ENCODE measurements around the gene SPATA45. TPM values are rescaled to one million over a fixed set of nuclear protein-coding genes. Genes with fewer than 3 reads are reported as not detected.

SPATA45 gene
- total and polyA plus RNA-seq, 2 of the 13 experiments (the other 11 are each of a cell fraction or from before 2014, with no cell fraction given), result 0.17 to 0.64 TPM

DNA sequence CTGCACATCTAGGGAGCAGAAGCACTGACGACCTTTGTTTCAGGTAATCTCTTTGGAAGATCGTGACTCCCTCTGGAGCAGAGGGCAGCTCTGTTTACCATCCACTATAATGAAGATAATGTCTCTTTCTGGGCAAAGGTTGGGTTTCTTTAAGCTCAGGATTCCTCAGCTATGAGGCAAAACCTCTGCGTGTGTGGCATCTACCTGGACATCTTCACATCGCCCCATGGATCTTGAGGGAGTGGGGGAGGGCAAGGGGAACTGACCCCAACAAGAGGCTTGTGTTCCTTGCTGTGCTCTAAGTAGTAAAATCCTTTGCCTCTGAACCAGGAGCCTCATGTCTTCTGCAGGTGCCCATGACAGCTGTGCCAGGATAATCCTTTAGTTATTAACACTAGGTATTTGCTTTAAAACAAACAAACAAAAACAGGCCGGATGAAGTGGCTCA, 19.6 kb downstream of the SPATA45 start (continued):
- TF ChIP-seq, protein P1, sequence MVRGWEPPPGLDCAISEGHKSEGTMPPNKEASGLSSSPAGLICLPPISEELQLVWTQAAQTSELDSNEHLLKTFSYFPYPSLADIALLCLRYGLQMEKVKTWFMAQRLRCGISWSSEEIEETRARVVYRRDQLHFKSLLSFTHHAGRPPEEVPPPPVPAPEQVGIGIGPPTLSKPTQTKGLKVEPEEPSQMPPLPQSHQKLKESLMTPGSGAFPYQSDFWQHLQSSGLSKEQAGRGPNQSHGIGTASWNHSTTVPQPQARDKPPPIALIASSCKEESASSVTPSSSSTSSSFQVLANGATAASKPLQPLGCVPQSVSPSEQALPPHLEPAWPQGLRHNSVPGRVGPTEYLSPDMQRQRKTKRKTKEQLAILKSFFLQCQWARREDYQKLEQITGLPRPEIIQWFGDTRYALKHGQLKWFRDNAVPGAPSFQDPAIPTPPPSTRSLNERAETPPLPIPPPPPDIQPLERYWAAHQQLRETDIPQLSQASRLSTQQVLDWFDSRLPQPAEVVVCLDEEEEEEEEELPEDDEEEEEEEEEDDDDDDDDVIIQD (CRISPR knock-in tag; IDR thresholded peaks at IDR 0.05; ENCODE audit: low read depth), result peak; percentile 82; the same call in 1 of the 2 replicates
- TF ChIP-seq, protein P2, sequence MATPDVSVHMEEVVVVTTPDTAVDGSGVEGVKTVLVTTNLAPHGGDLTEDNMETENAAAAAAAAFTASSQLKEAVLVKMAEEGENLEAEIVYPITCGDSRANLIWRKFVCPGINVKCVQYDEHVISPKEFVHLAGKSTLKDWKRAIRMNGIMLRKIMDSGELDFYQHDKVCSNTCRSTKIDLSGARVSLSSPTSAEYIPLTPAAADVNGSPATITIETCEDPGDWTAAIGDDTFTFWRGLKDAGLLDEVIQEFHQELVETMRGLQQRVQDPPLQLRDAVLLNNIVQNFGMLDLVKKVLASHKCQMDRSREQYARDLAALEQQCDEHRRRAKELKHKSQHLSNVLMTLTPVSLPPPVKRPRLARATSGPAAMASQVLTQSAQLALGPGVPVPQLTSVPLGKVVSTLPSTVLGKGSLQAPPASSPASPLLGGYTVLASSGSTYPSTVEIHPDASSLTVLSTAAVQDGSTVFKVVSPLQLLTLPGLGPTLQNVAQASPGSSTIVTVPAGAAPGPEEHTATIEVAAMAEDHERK (CRISPR knock-in tag; IDR thresholded peaks at IDR 0.05; ENCODE audit: low read depth), result no peak
- TF ChIP-seq ZNF615 (CRISPR knock-in tag; IDR thresholded peaks at IDR 0.05; ENCODE audit: borderline replicate concordance) (no peak), ZNF337 (CRISPR knock-in tag; IDR thresholded peaks at IDR 0.05; ENCODE audit: borderline replicate concordance, low read depth) (no peak), ZNF160 (CRISPR knock-in tag; IDR thresholded peaks at IDR 0.05) (peak; percentile 58; the same call in 1 of the 2 replicates), TOE1 (CRISPR knock-in tag; IDR thresholded peaks at IDR 0.05) (no peak), ZNF260 (CRISPR knock-in tag; IDR thresholded peaks at IDR 0.05; ENCODE audit: borderline replicate concordance, low read depth) (no peak), MZF1 (CRISPR knock-in tag; IDR thresholded peaks at IDR 0.05; ENCODE audit: borderline replicate concordance) (no peak), NR2C2 (CRISPR knock-in tag; IDR thresholded peaks at IDR 0.05; ENCODE audit: borderline replicate concordance) (peak; percentile 41), POLR2A (IDR thresholded peaks at IDR 0.05; ENCODE audit: insufficient read depth in 1 of 2, low read depth in 2 of 2, low read length in 2 of 2) (0 out of 4 replicates have a peak, but pooled peaks of 1 of the 2 experiments have one; percentile 7), AHR (CRISPR knock-in tag; IDR thresholded peaks at IDR 0.05) (no peak), POGZ (CRISPR knock-in tag; IDR thresholded peaks at IDR 0.05) (0 out of 2 replicates have a peak, but pooled peaks have one; percentile 37), ZFP36L2 (CRISPR knock-in tag; IDR thresholded peaks at IDR 0.05) (no peak), ZNF883 (CRISPR knock-in tag; IDR thresholded peaks at IDR 0.05; ENCODE audit: not compliant biosample characterization) (no peak), SOX5 (CRISPR knock-in tag; IDR thresholded peaks at IDR 0.05; ENCODE audit: borderline replicate concordance) (peak; percentile 78; the same call in 1 of the 2 replicates)
- TF ChIP-seq, protein P3, sequence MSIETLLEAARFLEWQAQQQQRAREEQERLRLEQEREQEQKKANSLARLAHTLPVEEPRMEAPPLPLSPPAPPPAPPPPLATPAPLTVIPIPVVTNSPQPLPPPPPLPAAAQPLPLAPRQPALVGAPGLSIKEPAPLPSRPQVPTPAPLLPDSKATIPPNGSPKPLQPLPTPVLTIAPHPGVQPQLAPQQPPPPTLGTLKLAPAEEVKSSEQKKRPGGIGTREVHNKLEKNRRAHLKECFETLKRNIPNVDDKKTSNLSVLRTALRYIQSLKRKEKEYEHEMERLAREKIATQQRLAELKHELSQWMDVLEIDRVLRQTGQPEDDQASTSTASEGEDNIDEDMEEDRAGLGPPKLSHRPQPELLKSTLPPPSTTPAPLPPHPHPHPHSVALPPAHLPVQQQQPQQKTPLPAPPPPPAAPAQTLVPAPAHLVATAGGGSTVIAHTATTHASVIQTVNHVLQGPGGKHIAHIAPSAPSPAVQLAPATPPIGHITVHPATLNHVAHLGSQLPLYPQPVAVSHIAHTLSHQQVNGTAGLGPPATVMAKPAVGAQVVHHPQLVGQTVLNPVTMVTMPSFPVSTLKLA (IDR thresholded peaks at IDR 0.05), result no peak
- TF ChIP-seq, protein P4, sequence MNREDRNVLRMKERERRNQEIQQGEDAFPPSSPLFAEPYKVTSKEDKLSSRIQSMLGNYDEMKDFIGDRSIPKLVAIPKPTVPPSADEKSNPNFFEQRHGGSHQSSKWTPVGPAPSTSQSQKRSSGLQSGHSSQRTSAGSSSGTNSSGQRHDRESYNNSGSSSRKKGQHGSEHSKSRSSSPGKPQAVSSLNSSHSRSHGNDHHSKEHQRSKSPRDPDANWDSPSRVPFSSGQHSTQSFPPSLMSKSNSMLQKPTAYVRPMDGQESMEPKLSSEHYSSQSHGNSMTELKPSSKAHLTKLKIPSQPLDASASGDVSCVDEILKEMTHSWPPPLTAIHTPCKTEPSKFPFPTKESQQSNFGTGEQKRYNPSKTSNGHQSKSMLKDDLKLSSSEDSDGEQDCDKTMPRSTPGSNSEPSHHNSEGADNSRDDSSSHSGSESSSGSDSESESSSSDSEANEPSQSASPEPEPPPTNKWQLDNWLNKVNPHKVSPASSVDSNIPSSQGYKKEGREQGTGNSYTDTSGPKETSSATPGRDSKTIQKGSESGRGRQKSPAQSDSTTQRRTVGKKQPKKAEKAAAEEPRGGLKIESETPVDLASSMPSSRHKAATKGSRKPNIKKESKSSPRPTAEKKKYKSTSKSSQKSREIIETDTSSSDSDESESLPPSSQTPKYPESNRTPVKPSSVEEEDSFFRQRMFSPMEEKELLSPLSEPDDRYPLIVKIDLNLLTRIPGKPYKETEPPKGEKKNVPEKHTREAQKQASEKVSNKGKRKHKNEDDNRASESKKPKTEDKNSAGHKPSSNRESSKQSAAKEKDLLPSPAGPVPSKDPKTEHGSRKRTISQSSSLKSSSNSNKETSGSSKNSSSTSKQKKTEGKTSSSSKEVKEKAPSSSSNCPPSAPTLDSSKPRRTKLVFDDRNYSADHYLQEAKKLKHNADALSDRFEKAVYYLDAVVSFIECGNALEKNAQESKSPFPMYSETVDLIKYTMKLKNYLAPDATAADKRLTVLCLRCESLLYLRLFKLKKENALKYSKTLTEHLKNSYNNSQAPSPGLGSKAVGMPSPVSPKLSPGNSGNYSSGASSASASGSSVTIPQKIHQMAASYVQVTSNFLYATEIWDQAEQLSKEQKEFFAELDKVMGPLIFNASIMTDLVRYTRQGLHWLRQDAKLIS (CRISPR knock-in tag; IDR thresholded peaks at IDR 0.05), result no peak
- TF ChIP-seq, protein P5, sequence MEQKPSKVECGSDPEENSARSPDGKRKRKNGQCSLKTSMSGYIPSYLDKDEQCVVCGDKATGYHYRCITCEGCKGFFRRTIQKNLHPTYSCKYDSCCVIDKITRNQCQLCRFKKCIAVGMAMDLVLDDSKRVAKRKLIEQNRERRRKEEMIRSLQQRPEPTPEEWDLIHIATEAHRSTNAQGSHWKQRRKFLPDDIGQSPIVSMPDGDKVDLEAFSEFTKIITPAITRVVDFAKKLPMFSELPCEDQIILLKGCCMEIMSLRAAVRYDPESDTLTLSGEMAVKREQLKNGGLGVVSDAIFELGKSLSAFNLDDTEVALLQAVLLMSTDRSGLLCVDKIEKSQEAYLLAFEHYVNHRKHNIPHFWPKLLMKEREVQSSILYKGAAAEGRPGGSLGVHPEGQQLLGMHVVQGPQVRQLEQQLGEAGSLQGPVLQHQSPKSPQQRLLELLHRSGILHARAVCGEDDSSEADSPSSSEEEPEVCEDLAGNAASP (CRISPR knock-in tag; IDR thresholded peaks at IDR 0.05; ENCODE audit: borderline replicate concordance), result peak; percentile 92; the same call in 1 of the 2 replicates

All from HepG2 (cell line).